ENCODE results near the gene ISM1.

GRCh38 chr20:13302647-13303450, 81.8 kb downstream of the ISM1 start:
- TF ChIP-seq EZH2 (IDR thresholded peaks at IDR 0.05; ENCODE audit: borderline replicate concordance, low read depth, low read length, severe bottlenecking): no peak
- TF ChIP-seq CTCF (IDR thresholded peaks at IDR 0.05; ENCODE audit: borderline replicate concordance, extremely low read depth, low read length, poor library complexity, severe bottlenecking): peak; percentile 77
